ENCODE data around the gene RHEX. TPM values are rescaled to one million over a fixed set of nuclear protein-coding genes. Genes with fewer than 3 reads are reported as not detected.
"Not testable (repeated sequence)": the region's sequence is repeated elsewhere in the genome, so short reads cannot be mapped to it uniquely, and the experiment has no call there.

The RHEX gene
- 1.2 TPM for total RNA-seq

DNA sequence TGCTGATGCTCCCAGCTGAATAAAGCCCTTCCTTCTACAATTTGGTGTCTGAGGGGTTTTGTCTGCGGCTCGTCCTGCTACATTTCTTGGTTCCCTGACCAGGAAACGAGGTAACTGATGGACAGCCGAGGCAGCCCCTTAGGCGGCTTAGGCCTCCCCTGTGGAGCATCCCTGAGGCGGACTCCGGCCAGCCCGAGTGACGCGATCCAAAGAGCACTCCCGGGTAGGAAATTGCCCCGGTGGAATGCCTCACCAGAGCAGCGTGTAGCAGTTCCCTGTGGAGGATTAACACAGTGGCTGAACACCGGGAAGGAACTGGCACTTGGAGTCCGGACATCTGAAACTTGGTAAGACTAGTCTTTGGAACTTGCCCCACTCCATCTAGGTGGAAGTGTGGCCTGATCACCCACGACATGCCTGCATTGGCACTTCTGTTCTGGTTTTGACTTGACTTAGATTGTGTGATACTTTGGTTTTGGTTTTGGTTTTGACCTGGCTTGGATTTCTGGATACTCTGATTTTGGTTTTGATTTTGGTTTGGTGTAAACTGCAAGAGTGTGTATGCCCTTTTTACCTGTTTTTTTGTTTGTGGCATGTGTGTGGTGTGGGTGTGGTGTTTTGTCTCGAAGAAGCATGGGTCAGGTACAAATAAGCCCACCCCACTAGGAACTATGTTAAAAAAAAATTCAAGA lies at the start of gene RHEX:
RHEX (plus strand) TSS at position 255 of the 692 bp plus-strand sequence. CDS start 44,656 bp downstream, outside the sequence.
- not testable (repeated sequence) for ATAC-seq; DNase-seq (ENCODE audit: low spot score)
- intact Hi-C loops (cut with DNase I), result loop anchor here (1.0 kb wide), 1 partner anchor 20 kb away; no protein-coding TSS in a partner anchor

GRCh38 chr1:206003854-206004800 lies 48.8 kb upstream of the RHEX start:
- DNase-seq (ENCODE audit: low spot score) (no peak), ATAC-seq (no peak)
- intact Hi-C loops (cut with DNase I), result no loop called here

DNA sequence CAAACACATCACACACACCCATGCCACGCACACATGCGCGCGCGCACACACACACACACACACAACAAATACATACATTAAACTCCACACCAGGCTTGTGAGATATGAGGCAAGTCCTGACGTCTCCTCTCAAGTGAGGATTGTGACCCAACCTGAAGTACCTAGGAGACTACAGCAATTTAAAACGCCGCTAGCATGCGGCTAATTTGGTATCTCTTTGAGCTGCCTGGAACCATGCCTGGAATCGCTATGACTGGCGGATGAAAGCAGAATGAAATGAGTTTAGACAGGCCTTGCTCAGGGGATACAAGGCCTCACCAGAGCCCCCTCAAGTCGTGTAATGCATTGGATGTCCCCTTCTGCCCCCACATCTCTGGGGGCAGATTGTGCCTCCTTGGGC lies 48.1 kb upstream of the RHEX start:
- intact Hi-C loops (cut with DNase I), result no loop called here
- ATAC-seq (no peak), DNase-seq (ENCODE audit: low spot score) (no peak)

DNA sequence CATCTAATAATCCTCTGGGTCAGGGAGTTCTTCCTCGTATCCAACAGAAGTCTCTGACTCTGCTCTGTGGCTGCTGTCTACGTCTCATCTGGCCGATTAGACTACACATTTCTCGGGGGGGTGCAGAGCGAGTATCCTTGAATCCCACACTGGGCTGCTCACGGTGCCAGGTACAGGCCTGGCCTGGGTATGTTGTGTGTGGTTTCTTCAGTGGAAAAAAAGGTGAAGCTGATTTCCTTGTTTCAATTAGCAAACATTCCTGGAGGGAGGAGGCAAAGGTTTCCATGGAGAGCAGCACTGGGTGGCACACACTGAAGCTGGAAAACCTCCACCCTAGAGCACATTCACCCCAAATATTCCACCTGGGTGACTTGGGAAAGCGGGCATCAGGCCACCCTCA lies 47.7 kb upstream of the RHEX start:
- intact Hi-C loops (cut with DNase I), result no loop called here
- DNase-seq (ENCODE audit: low spot score) (no peak), ATAC-seq (no peak)

GRCh38 chr1:206005778-206006180 lies 47.2 kb upstream of the RHEX start:
- DNase-seq (ENCODE audit: low spot score), result no peak

GRCh38 chr1:206006946-206007345 lies 46.0 kb upstream of the RHEX start:
- ATAC-seq, result no peak
- intact Hi-C loops (cut with DNase I), result no loop called here
- no peak for DNase-seq (ENCODE audit: low spot score)

More at GRCh38 chr1:206005778-206006180, 47.2 kb upstream of the RHEX start:
- intact Hi-C loops (cut with DNase I), result no loop called here
- peak; percentile 29 for ATAC-seq

- no peak for DNase-seq (ENCODE audit: low spot score)
- intact Hi-C loops (cut with DNase I), result no loop called here
- ATAC-seq, result no peak
Observed at GRCh38 chr1:206010060-206010459, 42.9 kb upstream of the RHEX start.

DNA sequence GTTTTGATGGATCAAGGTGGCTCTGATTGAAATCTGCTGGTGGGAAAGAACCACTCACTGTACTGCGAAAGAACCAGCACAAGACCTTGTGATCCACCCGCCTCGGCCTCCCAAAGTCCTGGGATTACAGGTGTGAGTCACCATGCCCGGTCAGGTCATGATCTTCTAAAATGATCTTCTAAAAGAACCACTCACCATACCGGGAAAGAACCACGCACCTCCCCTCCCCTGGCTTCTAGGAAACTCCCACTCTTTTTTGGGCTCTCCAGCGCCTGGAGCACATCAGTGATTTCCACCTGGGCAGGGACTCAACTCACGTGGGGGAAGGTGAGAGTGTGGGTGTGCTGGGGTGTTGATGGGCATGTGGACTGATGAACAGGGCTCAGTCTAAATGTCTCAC lies 41.9 kb upstream of the RHEX start:
- no peak for ATAC-seq
- DNase-seq (ENCODE audit: low spot score), result no peak
- intact Hi-C loops (cut with DNase I), result no loop called here

DNA sequence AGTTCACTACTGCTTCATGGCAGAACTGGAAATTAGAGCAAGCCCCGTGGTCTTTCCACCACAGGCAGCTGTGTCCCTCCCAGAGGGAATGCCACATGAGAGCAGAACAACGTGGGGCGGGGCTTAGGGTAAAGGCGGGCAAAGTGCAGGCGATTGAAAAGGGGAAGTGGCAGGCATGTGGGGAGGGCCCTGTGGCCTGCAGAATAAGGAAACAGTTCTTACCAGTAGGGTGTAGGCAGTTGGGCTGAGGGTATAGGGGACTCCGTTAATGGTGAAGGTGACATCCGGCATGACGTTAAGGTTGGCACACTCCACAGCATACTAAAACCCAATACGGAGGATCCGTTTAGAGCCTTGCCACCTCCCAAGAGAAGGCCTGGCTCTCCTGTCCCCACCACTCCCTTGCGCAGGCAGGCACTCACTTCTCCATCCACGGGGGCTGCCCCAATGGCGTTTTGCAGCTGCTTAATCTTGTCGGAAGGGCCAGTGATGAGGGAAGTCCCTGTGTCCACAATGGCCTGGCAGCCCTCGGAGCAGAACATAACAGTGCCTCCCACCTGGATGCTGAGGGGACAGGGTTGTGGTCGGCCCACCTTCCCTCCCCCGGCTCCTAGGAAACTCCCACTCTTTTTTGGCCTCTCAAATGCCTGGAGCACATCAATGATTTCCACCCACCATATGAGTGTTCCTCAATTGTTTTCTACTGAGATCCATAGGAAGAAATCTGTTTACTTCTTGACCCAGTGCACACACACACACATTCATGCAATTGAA lies 40.7 kb upstream of the RHEX start:
- intact Hi-C loops (cut with DNase I), result no loop called here
- DNase-seq (ENCODE audit: low spot score), result peak; percentile 81
- peak; percentile 93 for ATAC-seq

DNA sequence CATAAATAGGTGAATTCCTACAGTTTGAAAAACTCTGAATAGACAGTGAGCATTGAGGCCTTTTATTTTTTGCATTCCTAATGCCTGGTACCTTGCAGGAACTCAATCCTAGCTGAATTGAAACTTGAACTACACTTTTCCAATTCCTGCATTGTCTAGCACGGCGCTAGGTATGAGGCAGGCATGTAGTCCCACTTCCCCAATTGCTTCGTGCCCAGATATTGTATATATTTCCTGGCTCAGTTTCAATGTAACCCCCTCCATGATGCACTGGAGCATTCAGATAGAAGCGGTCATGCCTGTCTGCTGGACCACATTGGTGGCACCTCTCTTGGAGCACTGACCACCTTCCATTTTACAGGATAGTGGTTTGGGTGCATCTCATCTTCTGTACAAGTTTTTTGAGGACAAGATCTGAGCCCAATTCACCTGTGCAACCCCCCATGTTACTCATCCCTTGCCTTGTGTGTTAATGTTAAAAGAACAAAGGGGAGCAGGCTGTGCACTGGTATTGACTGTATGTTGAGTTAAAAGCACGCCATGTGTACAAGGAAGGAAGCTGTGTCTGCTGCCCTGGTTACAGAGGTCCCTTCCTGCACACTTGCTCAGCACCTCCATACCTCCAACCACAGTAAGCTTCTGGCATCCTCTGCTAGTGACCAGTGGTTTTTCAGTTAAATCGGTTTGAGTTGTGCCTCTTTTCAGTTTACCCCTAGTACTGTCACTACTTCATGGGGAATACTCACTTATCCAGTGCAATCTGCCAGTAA lies 39.8 kb upstream of the RHEX start:
- DNase-seq (ENCODE audit: low spot score) (no peak), ATAC-seq (no peak)
- intact Hi-C loops (cut with DNase I), result no loop called here

GRCh38 chr1:206014601-206015000 lies 38.4 kb upstream of the RHEX start:
- DNase-seq (ENCODE audit: low spot score) (no peak), ATAC-seq (no peak)
- intact Hi-C loops (cut with DNase I), result no loop called here

- DNase-seq (ENCODE audit: low spot score), result no peak
- intact Hi-C loops (cut with DNase I), result no loop called here
- ATAC-seq, result no peak
Observed at GRCh38 chr1:206015071-206015470, 37.9 kb upstream of the RHEX start.

- DNase-seq (ENCODE audit: low spot score), result no peak
- intact Hi-C loops (cut with DNase I), result loop anchor here (5.0 kb wide), 1 partner anchor 1327 kb away; no protein-coding TSS in a partner anchor
- no peak for ATAC-seq
Observed at GRCh38 chr1:206020393-206021007, 32.5 kb upstream of the RHEX start.

DNA sequence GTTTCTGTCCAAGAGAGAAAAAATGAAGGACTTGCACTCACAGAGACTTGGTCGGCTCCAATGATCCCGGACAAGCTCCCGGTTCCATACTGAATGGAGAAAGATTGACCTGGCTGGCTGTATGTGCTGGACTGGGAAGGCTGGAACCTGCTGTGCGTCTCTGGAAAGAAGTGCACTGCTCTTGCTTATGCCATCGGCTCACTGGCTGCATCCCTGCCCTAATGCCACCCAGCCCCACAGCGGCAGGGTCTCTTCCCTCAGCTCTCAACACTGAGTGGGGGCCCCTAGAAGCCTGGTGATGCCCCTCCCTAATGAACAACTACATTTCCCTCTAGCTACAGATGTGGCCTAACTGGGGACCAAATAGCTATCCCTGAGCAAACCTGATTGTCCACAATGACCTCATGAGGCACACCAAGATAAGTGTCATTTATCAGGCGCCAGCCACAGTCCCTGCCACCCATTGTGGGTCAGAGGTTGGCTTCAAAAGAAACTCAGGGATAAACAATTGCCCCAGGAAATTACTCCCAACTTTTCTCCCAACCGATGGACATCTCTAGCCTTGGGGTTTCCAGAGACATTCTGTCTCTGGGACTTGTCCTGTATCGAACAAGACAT lies 31.9 kb upstream of the RHEX start:
- no peak for DNase-seq (ENCODE audit: low spot score)
- no peak for ATAC-seq
- intact Hi-C loops (cut with DNase I), result loop anchor here (5.0 kb wide), 1 partner anchor 1326 kb away; no protein-coding TSS in a partner anchor

DNA sequence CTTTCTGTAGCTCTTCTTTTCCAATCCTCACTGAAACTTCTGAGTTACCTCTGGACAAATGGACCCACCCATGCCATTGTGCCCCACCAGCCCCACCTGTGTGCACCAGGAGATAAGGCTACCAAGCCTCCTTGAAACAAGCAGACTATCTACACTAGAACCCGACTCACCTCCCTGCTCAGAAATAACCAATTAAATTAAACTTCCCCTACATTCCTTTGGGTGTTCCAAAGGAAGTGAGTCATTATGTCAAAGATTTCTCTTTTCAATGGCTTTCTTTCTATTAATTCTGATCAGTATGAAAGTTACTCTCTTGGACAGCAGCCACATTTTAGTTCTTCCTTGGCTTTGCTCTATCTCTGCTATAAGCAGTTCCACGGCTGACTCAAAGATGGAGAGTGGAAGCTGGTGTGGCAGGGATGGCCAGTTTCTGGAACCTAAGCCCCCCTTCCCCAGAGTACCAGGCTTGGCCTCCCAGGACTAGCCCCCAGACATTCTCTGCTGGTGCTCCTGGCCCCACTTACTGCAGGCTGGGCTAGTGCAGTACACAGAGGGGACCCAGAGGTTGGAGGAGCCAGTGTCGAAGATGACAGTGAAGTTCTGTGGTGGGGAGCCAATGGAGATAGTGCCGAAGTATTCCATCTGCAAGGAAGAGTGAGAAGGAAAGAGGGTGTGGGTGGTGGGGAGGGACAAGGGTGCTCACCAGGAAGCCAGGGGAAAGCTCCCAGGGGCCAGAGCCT lies 31.2 kb upstream of the RHEX start:
- no peak for DNase-seq (ENCODE audit: low spot score)
- ATAC-seq, result no peak
- intact Hi-C loops (cut with DNase I), result loop anchor here (5.0 kb wide), 1 partner anchor 1326 kb away; no protein-coding TSS in a partner anchor

DNA sequence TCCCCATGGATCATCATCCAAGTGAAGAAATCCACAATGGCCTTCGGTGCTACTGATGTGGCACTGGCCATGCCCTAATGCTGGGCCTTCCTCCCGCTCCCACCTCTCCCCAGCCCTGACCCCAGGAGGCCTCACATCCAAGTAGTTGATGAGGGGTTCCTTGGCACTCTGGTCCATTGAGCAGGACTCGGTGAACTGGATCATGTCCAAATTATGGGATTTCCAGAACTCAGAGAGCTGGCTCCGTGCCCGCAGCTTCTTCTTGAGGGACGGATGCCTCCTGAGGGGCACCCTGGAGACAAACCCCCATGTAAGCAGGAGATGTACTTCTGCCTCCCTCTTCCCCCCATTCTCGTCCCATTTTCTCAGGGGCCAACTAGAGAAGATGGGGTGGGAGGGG lies 30.2 kb upstream of the RHEX start:
- intact Hi-C loops (cut with DNase I), result loop anchor here (5.0 kb wide), 1 partner anchor 1325 kb away; no protein-coding TSS in a partner anchor
- DNase-seq (ENCODE audit: low spot score), result no peak
- ATAC-seq, result no peak

GRCh38 chr1:206023695-206024094 lies 29.3 kb upstream of the RHEX start, which contains the start of gene CTSE:
Gene CTSE (minus strand): TSS chr1:206023895. CDS start chr1:206023791, 104 bp downstream.
- DNase-seq (ENCODE audit: low spot score), result no peak
- ATAC-seq, result no peak
- intact Hi-C loops (cut with DNase I), result loop anchor here (5.0 kb wide), 1 partner anchor 1324 kb away; no protein-coding TSS in a partner anchor

All from sciatic nerve (tissue), 2 donors.